Measurements from ENCODE around the gene RNU5B-1.
"Not testable (repeated sequence)": the region's sequence is repeated elsewhere in the genome, so short reads cannot be mapped to it uniquely, and the experiment has no call there.

RNU5B-1 gene

GRCh38 chr15:65344214-65344913 lies 39.9 kb downstream of the RNU5B-1 start:
- Histone ChIP-seq H4K91ac (ENCODE audit: low read length) (peak overlapping the region; percentile 97), H2AK5ac (ENCODE audit: low read length, severe bottlenecking) (no peak overlapping the region), H2BK12ac (ENCODE audit: low read length in 2 of 2) (peak overlapping the region; percentile 93 to 99), H3K4me3 (ENCODE audit: insufficient read depth in 1 of 2, low read depth in 1 of 2, low read length in 2 of 2) (no peak overlapping the region), H3K23ac (ENCODE audit: low read length in 2 of 2) (peak overlapping the region in 1 of 2 experiments; percentile 53), H3K4me2 (ENCODE audit: low read length, poor library complexity, severe bottlenecking) (no peak overlapping the region), H3K9ac (ENCODE audit: low read length) (no peak overlapping the region), H3K27me3 (ENCODE audit: control insufficient read depth in 1 of 2, insufficient read depth in 1 of 2, low read length in 2 of 2) (peaks cover 31 to 35% of the 10 kb centered on the region in 2 experiments), H4K8ac (ENCODE audit: low read length) (peak overlapping the region; percentile 77), H3K4me1 (ENCODE audit: control insufficient read depth, insufficient read depth, low read depth, low read length) (no peaks in the 10 kb centered on the region), H3K9me3 (ENCODE audit: control insufficient read depth, low read length) (no peaks in the 10 kb centered on the region), H3K4ac (ENCODE audit: low read depth in 1 of 2, low read length in 2 of 2) (peak overlapping the region; percentile 47 to 84), H2BK15ac (ENCODE audit: low read depth, poor library complexity, severe bottlenecking) (no peak overlapping the region), H2AFZ (ENCODE audit: low read depth, low read length) (no peak overlapping the region), H3K14ac (ENCODE audit: low read length in 2 of 2) (peak overlapping the region in 1 of 2 experiments; percentile 88), H2BK5ac (ENCODE audit: low read depth, low read length, poor library complexity, severe bottlenecking) (no peak overlapping the region), H2BK120ac (ENCODE audit: low read depth, low read length) (peak overlapping the region; percentile 86), H3K36me3 (ENCODE audit: control insufficient read depth in 1 of 2, insufficient read depth in 2 of 2, low read depth in 1 of 2, low read length in 2 of 2) (no peaks in the 10 kb centered on the region), H3K79me1 (replicated peaks; ENCODE audit: low read length, poor library complexity, severe bottlenecking) (no peaks in the 10 kb centered on the region), H3K18ac (ENCODE audit: low read depth in 1 of 2, low read length in 2 of 2) (peak overlapping the region; percentile 60 to 86), H3K27ac (ENCODE audit: low read length, poor library complexity, severe bottlenecking) (no peak overlapping the region)
- no peak for DNase-seq
- 91% methylated on average over 5 of the region's 8 CpGs for WGBS

- peak overlapping the region; percentile 60 to 86 for H3K18ac ChIP-seq (ENCODE audit: low read depth in 1 of 2, low read length in 2 of 2)
- peak overlapping the region in 1 of 2 experiments; percentile 88 for H3K14ac ChIP-seq (ENCODE audit: low read length in 2 of 2)
- DNase-seq: peak; percentile 29
- H3K23ac ChIP-seq (ENCODE audit: low read length in 2 of 2): peak overlapping the region in 1 of 2 experiments; percentile 53
- H3K4me3 ChIP-seq (ENCODE audit: insufficient read depth in 1 of 2, low read depth in 1 of 2, low read length in 2 of 2): no peak overlapping the region
- H2BK120ac ChIP-seq (ENCODE audit: low read depth, low read length): peak overlapping the region; percentile 86
- no peak overlapping the region for H3K27ac ChIP-seq (ENCODE audit: low read length, poor library complexity, severe bottlenecking)
- no peak overlapping the region for H2BK15ac ChIP-seq (ENCODE audit: low read depth, poor library complexity, severe bottlenecking)
- H2BK5ac ChIP-seq (ENCODE audit: low read depth, low read length, poor library complexity, severe bottlenecking): no peak overlapping the region
- no peaks in the 10 kb centered on the region for H3K4me1 ChIP-seq (ENCODE audit: control insufficient read depth, insufficient read depth, low read depth, low read length)
- H3K79me1 ChIP-seq (replicated peaks; ENCODE audit: low read length, poor library complexity, severe bottlenecking): no peaks in the 10 kb centered on the region
- 52% methylated on average over 2 of the region's 2 CpGs for WGBS
- H3K4ac ChIP-seq (ENCODE audit: low read depth in 1 of 2, low read length in 2 of 2): peak overlapping the region; percentile 47 to 84
- H2BK12ac ChIP-seq (ENCODE audit: low read length in 2 of 2): peak overlapping the region; percentile 93 to 99
- no peak overlapping the region for H2AFZ ChIP-seq (ENCODE audit: low read depth, low read length)
- H2AK5ac ChIP-seq (ENCODE audit: low read length, severe bottlenecking): no peak overlapping the region
- peak overlapping the region; percentile 77 for H4K8ac ChIP-seq (ENCODE audit: low read length)
- no peaks in the 10 kb centered on the region for H3K9me3 ChIP-seq (ENCODE audit: control insufficient read depth, low read length)
- H3K36me3 ChIP-seq (ENCODE audit: control insufficient read depth in 1 of 2, insufficient read depth in 2 of 2, low read depth in 1 of 2, low read length in 2 of 2): no peaks in the 10 kb centered on the region
- H3K9ac ChIP-seq (ENCODE audit: low read length): no peak overlapping the region
- no peak overlapping the region for H3K4me2 ChIP-seq (ENCODE audit: low read length, poor library complexity, severe bottlenecking)
- H4K91ac ChIP-seq (ENCODE audit: low read length): peak overlapping the region; percentile 97
- H3K27me3 ChIP-seq (ENCODE audit: control insufficient read depth in 1 of 2, insufficient read depth in 1 of 2, low read length in 2 of 2): peaks cover 27 to 29% of the 10 kb centered on the region in 2 experiments
Measured at GRCh38 chr15:65344914-65345275, 40.4 kb downstream of the RNU5B-1 start.

GRCh38 chr15:65346856-65347598 lies 42.5 kb downstream of the RNU5B-1 start:
- Histone ChIP-seq H3K27me3 (ENCODE audit: control insufficient read depth in 1 of 2, insufficient read depth in 1 of 2, low read length in 2 of 2) (peaks cover 17 to 22% of the 10 kb centered on the region in 2 experiments), H3K27ac (ENCODE audit: low read length, poor library complexity, severe bottlenecking) (no peak overlapping the region), H2AFZ (ENCODE audit: low read depth, low read length) (no peak overlapping the region), H3K36me3 (ENCODE audit: control insufficient read depth in 1 of 2, insufficient read depth in 2 of 2, low read depth in 1 of 2, low read length in 2 of 2) (no peaks in the 10 kb centered on the region), H3K14ac (ENCODE audit: low read length in 2 of 2) (peak overlapping the region in 1 of 2 experiments; percentile 11), H3K4me2 (ENCODE audit: low read length, poor library complexity, severe bottlenecking) (no peak overlapping the region), H3K4me3 (ENCODE audit: insufficient read depth in 1 of 2, low read depth in 1 of 2, low read length in 2 of 2) (no peak overlapping the region), H4K91ac (ENCODE audit: low read length) (peak overlapping the region; percentile 59), H4K8ac (ENCODE audit: low read length) (peak overlapping the region; percentile 59), H3K4me1 (ENCODE audit: control insufficient read depth, insufficient read depth, low read depth, low read length) (no peaks in the 10 kb centered on the region), H3K18ac (ENCODE audit: low read depth in 1 of 2, low read length in 2 of 2) (peak overlapping the region; percentile 66 to 80), H3K79me1 (replicated peaks; ENCODE audit: low read length, poor library complexity, severe bottlenecking) (no peaks in the 10 kb centered on the region), H2BK15ac (ENCODE audit: low read depth, poor library complexity, severe bottlenecking) (no peak overlapping the region), H2AK5ac (ENCODE audit: low read length, severe bottlenecking) (no peak overlapping the region), H2BK12ac (ENCODE audit: low read length in 2 of 2) (peak overlapping the region; percentile 60 to 82), H3K9ac (ENCODE audit: low read length) (no peak overlapping the region), H3K4ac (ENCODE audit: low read depth in 1 of 2, low read length in 2 of 2) (peak overlapping the region in 1 of 2 experiments; percentile 59), H3K23ac (ENCODE audit: low read length in 2 of 2) (no peak overlapping the region), H3K9me3 (ENCODE audit: control insufficient read depth, low read length) (peaks cover 6% of the 10 kb centered on the region), H2BK120ac (ENCODE audit: low read depth, low read length) (no peak overlapping the region), H2BK5ac (ENCODE audit: low read depth, low read length, poor library complexity, severe bottlenecking) (no peak overlapping the region)
- DNase-seq: peak; percentile 57
- 19% methylated on average over 4 of the region's 6 CpGs for WGBS

GRCh38 chr15:65347756-65348155 lies 43.3 kb downstream of the RNU5B-1 start:
- H4K8ac ChIP-seq (ENCODE audit: low read length); H3K14ac ChIP-seq (ENCODE audit: low read length in 2 of 2); H2BK5ac ChIP-seq (ENCODE audit: low read depth, low read length, poor library complexity, severe bottlenecking); H3K36me3 ChIP-seq (ENCODE audit: control insufficient read depth in 1 of 2, insufficient read depth in 2 of 2, low read depth in 1 of 2, low read length in 2 of 2); H3K79me1 ChIP-seq (replicated peaks; ENCODE audit: low read length, poor library complexity, severe bottlenecking); H3K4ac ChIP-seq (ENCODE audit: low read depth in 1 of 2, low read length in 2 of 2); H3K27ac ChIP-seq (ENCODE audit: low read length, poor library complexity, severe bottlenecking); H2BK15ac ChIP-seq (ENCODE audit: low read depth, poor library complexity, severe bottlenecking); H3K4me2 ChIP-seq (ENCODE audit: low read length, poor library complexity, severe bottlenecking); H2AK5ac ChIP-seq (ENCODE audit: low read length, severe bottlenecking); DNase-seq; H2BK120ac ChIP-seq (ENCODE audit: low read depth, low read length); H2AFZ ChIP-seq (ENCODE audit: low read depth, low read length); H3K23ac ChIP-seq (ENCODE audit: low read length in 2 of 2); H3K4me1 ChIP-seq (ENCODE audit: control insufficient read depth, insufficient read depth, low read depth, low read length); H3K9ac ChIP-seq (ENCODE audit: low read length); H3K4me3 ChIP-seq (ENCODE audit: insufficient read depth in 1 of 2, low read depth in 1 of 2, low read length in 2 of 2): not testable (repeated sequence)
- H3K18ac ChIP-seq (ENCODE audit: low read depth in 1 of 2, low read length in 2 of 2): peak overlapping the region in 1 of 2 experiments; percentile 23
- peak overlapping the region; percentile 21 to 89 for H2BK12ac ChIP-seq (ENCODE audit: low read length in 2 of 2)
- H3K27me3 ChIP-seq (ENCODE audit: control insufficient read depth in 1 of 2, insufficient read depth in 1 of 2, low read length in 2 of 2): peaks cover 13 to 22% of the 10 kb centered on the region in 2 experiments
- peak overlapping the region; percentile 80 for H4K91ac ChIP-seq (ENCODE audit: low read length)
- WGBS: 81% methylated on average over 8 of the region's 8 CpGs
- peaks cover 13% of the 10 kb centered on the region for H3K9me3 ChIP-seq (ENCODE audit: control insufficient read depth, low read length)

Measured in mesenchymal stem cell (in vitro differentiated cells and primary cell).